ENCODE measurements around the gene PRRG3.

DNA sequence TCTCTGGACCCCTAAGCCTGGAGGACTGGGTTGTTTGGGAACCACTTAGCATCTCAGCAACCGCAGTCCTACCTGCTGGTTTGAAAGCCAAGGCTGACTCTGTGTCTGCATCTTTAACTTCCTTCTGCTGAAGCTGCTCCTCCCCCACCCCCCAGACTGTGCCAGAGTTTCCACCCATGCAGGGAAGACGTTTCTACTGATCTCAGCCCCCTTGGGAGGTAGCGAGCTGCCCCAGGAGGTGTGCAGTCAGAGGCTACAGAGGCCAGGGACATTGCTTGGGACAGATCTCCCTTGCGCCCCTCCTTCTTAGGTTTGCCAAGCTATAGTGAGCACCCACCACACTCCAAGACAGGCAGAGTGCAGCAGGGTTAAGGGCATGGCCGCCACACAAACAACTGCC lies 15.9 kb downstream of the PRRG3 start:
- no peak for TF ChIP-seq POLR2A (IDR thresholded peaks at IDR 0.05)
- TF ChIP-seq POLR2AphosphoS5 (IDR thresholded peaks at IDR 0.05) = no peak
- TF ChIP-seq, protein P1, sequence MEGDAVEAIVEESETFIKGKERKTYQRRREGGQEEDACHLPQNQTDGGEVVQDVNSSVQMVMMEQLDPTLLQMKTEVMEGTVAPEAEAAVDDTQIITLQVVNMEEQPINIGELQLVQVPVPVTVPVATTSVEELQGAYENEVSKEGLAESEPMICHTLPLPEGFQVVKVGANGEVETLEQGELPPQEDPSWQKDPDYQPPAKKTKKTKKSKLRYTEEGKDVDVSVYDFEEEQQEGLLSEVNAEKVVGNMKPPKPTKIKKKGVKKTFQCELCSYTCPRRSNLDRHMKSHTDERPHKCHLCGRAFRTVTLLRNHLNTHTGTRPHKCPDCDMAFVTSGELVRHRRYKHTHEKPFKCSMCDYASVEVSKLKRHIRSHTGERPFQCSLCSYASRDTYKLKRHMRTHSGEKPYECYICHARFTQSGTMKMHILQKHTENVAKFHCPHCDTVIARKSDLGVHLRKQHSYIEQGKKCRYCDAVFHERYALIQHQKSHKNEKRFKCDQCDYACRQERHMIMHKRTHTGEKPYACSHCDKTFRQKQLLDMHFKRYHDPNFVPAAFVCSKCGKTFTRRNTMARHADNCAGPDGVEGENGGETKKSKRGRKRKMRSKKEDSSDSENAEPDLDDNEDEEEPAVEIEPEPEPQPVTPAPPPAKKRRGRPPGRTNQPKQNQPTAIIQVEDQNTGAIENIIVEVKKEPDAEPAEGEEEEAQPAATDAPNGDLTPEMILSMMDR (IDR thresholded peaks at IDR 0.05) = no peak
